ENCODE measurements around the gene NPIPB2. TPM values are rescaled to one million over a fixed set of nuclear protein-coding genes. Genes with fewer than 3 reads are reported as not detected.

NPIPB2 gene
- total and polyA plus RNA-seq, 2 of the 13 experiments (the other 11 are each of a cell fraction or from before 2014, with no cell fraction given), result 1.8 to 4.1 TPM

- no peak for TF ChIP-seq SMAD1 (CRISPR knock-in tag; IDR thresholded peaks at IDR 0.05; ENCODE audit: borderline replicate concordance, low read depth)
- TF ChIP-seq RNF2 (conservative IDR thresholded peaks at IDR 0.05; ENCODE audit: low read depth), result no peak
- no peak for TF ChIP-seq KDM2A (CRISPR knock-in tag; IDR thresholded peaks at IDR 0.05; ENCODE audit: borderline replicate concordance, low read depth)
- TF ChIP-seq RBFOX2 (IDR thresholded peaks at IDR 0.05; ENCODE audit: low read depth, low read length), result no peak
- TF ChIP-seq SIX1 (CRISPR knock-in tag; IDR thresholded peaks at IDR 0.05; ENCODE audit: borderline replicate concordance), result peak; percentile 28
- no peak for TF ChIP-seq ZMYM4 (CRISPR knock-in tag; IDR thresholded peaks at IDR 0.05)
- TF ChIP-seq NFRKB (IDR thresholded peaks at IDR 0.05), result no peak
- TF ChIP-seq ZFP1 (CRISPR knock-in tag; IDR thresholded peaks at IDR 0.05), result no peak; the same call in 1 of the 2 replicates
- no peak for TF ChIP-seq HOXA5 (CRISPR knock-in tag; IDR thresholded peaks at IDR 0.05)
- no peak for TF ChIP-seq SMAD9 (CRISPR knock-in tag; IDR thresholded peaks at IDR 0.05)
- no peak for TF ChIP-seq TCF12 (IDR thresholded peaks at IDR 0.05)
- TF ChIP-seq TCF12 (CRISPR knock-in tag; IDR thresholded peaks at IDR 0.05), result no peak
- no peak for TF ChIP-seq RFXANK (CRISPR knock-in tag; IDR thresholded peaks at IDR 0.05)
- peak; percentile 59 for TF ChIP-seq PPARG (CRISPR knock-in tag; conservative IDR thresholded peaks at IDR 0.05)
- no peak for TF ChIP-seq PHB2 (IDR thresholded peaks at IDR 0.05; ENCODE audit: partially characterized antibody)
- no peak for TF ChIP-seq HNRNPLL (IDR thresholded peaks at IDR 0.05; ENCODE audit: low read depth, low read length, poor library complexity, severe bottlenecking)
- no peak for TF ChIP-seq ZC3H4 (CRISPR knock-in tag; IDR thresholded peaks at IDR 0.05; ENCODE audit: borderline replicate concordance)
- TF ChIP-seq ZNF20 (CRISPR knock-in tag; IDR thresholded peaks at IDR 0.05), result no peak
- no peak for TF ChIP-seq HNF4G (IDR thresholded peaks at IDR 0.05; ENCODE audit: borderline replicate concordance, low read depth, low read length)
- no peak for TF ChIP-seq HNF4G (CRISPR knock-in tag; IDR thresholded peaks at IDR 0.05; ENCODE audit: borderline replicate concordance, low read depth)
- no peak for TF ChIP-seq XRCC5 (optimal IDR thresholded peaks at IDR 0.05; ENCODE audit: low read length)
- no peak for TF ChIP-seq MAX (IDR thresholded peaks at IDR 0.05)
- no peak for TF ChIP-seq RERE (CRISPR knock-in tag; IDR thresholded peaks at IDR 0.05; ENCODE audit: low read depth)
- no peak for TF ChIP-seq ZNF543 (CRISPR knock-in tag; IDR thresholded peaks at IDR 0.05)
- peak; percentile 65 for TF ChIP-seq YY1 (IDR thresholded peaks at IDR 0.05; ENCODE audit: insufficient read depth, insufficient replicate concordance, low read depth, low read length)
- TF ChIP-seq CBX2 (IDR thresholded peaks at IDR 0.05; ENCODE audit: low read depth, low read length), result no peak
- TF ChIP-seq CBX2 (CRISPR knock-in tag; IDR thresholded peaks at IDR 0.05; ENCODE audit: low read depth), result no peak
- no peak for TF ChIP-seq ZNF484 (CRISPR knock-in tag; IDR thresholded peaks at IDR 0.05; ENCODE audit: borderline replicate concordance, low read depth)
Measured at GRCh38 chr16:11916524-11917285, 25.1 kb downstream of the NPIPB2 start (continued).
